NCI-H146 treated with DMSO at 0.1 percent for 48 hours (cell line): ENCODE results near the gene ENOX1.
"Not testable (repeated sequence)": the region's sequence is repeated elsewhere in the genome, so short reads cannot be mapped to it uniquely, and the experiment has no call there.

Experiments used
- DNase-seq: peaks from one replicate; lab custom pipeline; 2025; ENCODE audit not compliant: unreplicated experiment; lab: John Stamatoyannopoulos, UW

The ENOX1 gene

GRCh38 chr13:43363156-43363953 is 423.4 kb downstream of the ENOX1 start:
- no peak for DNase-seq

- no peak for DNase-seq
Observed at GRCh38 chr13:43362556-43362955, 424.2 kb downstream of the ENOX1 start.

GRCh38 chr13:43360892-43361610 is 425.7 kb downstream of the ENOX1 start:
- no peak for DNase-seq

- no peak for DNase-seq
Observed at GRCh38 chr13:43360171-43360570, 426.6 kb downstream of the ENOX1 start.

- DNase-seq = no peak
Observed at GRCh38 chr13:43359536-43359935, 427.2 kb downstream of the ENOX1 start.

- no peak for DNase-seq
Observed at GRCh38 chr13:43357564-43357963, 429.2 kb downstream of the ENOX1 start.

- DNase-seq = no peak
Observed at GRCh38 chr13:43356567-43356966, 430.2 kb downstream of the ENOX1 start.

- DNase-seq = no peak
Observed at GRCh38 chr13:43355774-43356173, 431.0 kb downstream of the ENOX1 start.

GRCh38 chr13:43354153-43354945 is 432.4 kb downstream of the ENOX1 start:
- DNase-seq = no peak

- DNase-seq = no peak
Observed at GRCh38 chr13:43353631-43354030, 433.1 kb downstream of the ENOX1 start.

- not testable (repeated sequence) for DNase-seq
Observed at GRCh38 chr13:43351612-43352011, 435.2 kb downstream of the ENOX1 start.

- DNase-seq = peak; percentile 52
Observed at GRCh38 chr13:43348397-43348796, 438.4 kb downstream of the ENOX1 start.

- peak; percentile 47 for DNase-seq
Observed at GRCh38 chr13:43347877-43348276, 438.9 kb downstream of the ENOX1 start.

GRCh38 chr13:43346427-43346826 is 440.3 kb downstream of the ENOX1 start:
- DNase-seq = no peak

GRCh38 chr13:43343645-43344044 is 443.1 kb downstream of the ENOX1 start:
- no peak for DNase-seq

- DNase-seq = no peak
Observed at GRCh38 chr13:43339805-43340550, 446.8 kb downstream of the ENOX1 start.

- no peak for DNase-seq
Observed at GRCh38 chr13:43339145-43339804, 447.5 kb downstream of the ENOX1 start.

GRCh38 chr13:43335764-43336163 is 451.0 kb downstream of the ENOX1 start:
- no peak for DNase-seq

GRCh38 chr13:43333176-43333575 is 453.6 kb downstream of the ENOX1 start:
- DNase-seq = peak; percentile 27

GRCh38 chr13:43331672-43332071 is 455.1 kb downstream of the ENOX1 start:
- DNase-seq = no peak
